Measurements from ENCODE around the gene DNASE1.
"Not testable (repeated sequence)": the region's sequence is repeated elsewhere in the genome, so short reads cannot be mapped to it uniquely, and the experiment has no call there.

GRCh38 chr16:3608976-3609375 lies 45.5 kb upstream of the DNASE1 start:
- not testable (repeated sequence) for TF ChIP-seq CTCF, EZH2 (IDR thresholded peaks at IDR 0.05)

Measured in neural progenitor cell (in vitro differentiated cells).